Activated CD8-positive, alpha-beta memory T cell treated with anti-CD3 and anti-CD28 coated beads, Interleukin-2, amount 50 U/mL, for 48 hours (primary cell): ENCODE measurements around the gene ATP2B1.

Experiments used
- DNase-seq: peaks from one replicate; pipeline ENCODE4 v3.0.0-alpha.2; 2020

ATP2B1 gene

DNA sequence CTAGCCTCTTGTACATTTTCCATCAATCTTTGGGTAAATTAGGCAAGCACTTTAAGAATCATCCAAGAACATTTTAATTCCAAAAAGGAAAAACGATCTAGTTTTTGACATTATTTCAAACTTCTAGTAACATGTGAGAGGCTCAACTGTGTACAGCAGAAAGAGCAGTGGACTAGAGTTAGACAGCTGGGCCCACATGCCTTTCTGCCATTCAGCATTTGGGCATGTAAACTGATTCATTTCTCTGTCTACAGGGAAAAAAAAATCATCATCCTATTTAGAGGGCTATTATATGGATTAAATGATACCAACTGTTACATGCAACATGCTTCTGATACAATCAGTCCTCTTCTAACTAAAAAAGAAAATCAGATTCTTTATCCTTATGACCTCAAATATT lies 17.7 kb downstream of the ATP2B1 start:
- DNase-seq = no peak

DNA sequence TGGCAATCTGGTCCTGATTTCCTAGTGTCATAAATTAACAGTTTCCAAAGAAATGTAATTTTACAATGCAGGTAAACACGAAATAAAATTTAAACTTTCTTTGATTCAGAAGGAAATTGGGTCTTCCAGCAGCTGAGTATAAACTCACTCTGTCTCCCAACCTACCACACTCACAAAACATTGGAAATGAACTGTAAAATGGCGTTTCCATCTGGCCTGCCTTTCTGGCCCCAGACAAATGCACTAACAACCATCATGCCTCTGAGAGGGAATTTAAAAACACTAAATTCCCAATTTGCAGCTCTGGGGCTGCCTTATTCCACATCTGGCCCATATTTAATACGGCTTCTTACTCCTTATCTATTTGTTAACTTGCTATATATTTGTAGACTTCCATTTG lies 19.3 kb downstream of the ATP2B1 start:
- DNase-seq = no peak

DNA sequence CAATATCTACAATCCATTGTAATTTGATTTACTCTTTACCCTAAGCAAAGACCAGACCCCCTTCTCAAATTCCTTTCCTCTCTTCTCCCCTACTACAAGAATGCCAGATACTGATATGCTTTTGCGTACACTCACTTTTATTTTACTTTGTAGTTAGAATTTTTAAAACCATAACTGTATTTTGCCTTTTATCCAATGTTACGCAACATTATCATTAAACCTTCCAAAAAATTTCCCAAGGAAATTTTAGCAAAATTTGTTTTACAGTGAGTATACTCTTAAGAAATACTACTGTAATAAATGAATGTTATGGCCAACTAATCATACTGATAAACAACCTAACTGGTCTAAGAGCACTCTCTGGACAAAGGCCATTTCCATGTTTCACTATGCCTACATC lies 22.3 kb downstream of the ATP2B1 start:
- no peak for DNase-seq

DNA sequence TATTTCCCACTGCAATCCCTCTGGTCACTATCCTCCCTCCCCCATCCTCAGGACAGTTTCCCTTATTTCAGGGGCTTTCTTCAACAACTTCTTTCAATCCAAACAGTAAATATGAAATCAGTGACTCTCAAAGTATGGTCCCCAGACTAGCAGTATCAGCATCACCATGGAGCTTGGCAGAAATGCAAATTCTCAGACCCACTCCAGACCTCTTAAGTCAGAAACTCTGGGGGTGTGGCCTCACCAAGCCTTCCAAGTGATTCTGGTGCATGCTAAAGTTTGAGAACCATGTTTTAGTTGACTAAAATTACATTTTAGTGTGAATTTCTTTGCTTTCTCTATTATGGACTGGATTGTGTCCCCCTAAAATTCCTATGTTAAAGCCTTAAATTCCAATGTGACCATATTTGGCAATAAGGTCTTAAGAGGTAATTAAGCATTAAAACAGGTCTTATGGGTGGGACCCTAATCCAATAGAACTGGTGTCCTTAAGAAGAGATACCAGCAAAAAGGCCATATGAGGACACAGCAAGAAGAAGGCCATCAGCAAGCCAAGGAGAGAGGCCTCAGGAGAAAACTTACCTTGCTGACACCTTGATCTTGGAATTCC lies 23.2 kb downstream of the ATP2B1 start:
- no peak for DNase-seq

DNA sequence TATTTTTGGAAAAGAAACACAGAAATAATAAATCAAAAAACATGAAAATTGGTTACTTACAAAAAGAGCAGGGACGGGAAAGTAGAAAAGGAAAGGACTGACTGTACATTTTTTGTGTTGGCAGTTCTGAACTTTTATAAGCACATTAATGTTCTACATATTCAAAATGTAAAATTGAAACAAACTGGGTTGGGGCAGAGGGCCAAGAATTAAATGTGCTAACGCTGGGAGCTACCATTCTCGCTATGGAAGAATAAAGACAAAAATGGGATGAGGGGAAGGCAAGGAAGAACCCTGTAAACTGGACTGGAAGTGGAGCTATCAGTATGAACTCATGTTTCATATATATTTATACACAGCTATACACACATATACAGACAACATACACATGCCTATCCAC lies 24.5 kb downstream of the ATP2B1 start:
- DNase-seq = no peak

DNA sequence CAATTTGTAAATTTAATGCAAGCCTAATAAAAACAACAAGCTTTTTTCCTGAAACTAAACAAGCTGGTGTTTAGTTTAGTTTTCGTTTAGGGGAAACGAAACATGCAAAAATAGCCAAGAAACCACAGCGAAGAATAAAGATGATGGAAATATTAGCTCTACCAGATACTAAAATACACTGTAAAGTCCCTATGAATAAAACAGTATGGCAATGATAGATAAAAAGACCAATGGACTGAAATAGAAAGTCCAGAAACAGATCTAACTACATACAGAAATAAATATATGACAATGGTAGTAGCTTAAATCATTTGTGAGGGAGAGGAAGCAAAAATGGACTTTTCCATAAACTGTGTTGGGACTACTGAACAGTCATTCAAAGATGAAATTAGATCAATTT lies 26.4 kb downstream of the ATP2B1 start:
- no peak for DNase-seq

DNA sequence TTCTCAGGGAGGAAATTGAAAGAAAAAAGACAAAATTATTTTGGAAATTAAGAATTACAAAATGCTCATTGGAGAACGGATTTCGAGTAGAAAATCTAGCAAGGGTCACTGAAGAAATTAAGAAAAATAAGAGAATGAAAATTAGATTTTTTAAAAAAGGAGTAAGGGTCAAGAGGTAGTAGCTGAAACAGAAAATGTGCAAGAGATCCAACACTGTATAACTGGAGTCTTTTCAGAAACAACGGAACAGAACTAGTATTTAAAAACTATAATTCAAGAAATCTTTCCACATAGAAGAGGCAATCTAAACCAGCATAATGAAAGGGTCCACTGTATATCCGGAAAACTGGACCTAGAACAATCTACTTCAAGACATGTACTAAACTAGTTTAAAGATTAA lies 28.2 kb downstream of the ATP2B1 start:
- DNase-seq = no peak

DNA sequence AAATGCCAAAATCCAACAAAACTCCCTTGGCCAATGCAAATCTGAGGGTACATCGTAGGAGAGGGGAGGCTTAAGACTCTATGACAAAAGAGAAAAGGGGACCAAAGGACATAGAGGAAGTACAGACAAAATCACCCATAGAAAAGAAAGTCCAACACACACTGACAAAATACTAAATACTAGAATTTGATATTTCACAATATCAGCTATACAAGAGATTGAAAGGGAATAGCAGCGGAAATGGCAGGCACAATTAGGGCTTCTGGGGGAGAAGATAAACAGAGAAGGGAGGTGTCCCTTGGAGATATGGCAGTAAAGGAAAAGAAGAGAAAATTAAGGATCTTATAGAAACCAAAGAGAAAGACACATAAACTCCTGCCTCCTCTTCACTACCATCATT lies 29.0 kb downstream of the ATP2B1 start:
- no peak for DNase-seq

DNA sequence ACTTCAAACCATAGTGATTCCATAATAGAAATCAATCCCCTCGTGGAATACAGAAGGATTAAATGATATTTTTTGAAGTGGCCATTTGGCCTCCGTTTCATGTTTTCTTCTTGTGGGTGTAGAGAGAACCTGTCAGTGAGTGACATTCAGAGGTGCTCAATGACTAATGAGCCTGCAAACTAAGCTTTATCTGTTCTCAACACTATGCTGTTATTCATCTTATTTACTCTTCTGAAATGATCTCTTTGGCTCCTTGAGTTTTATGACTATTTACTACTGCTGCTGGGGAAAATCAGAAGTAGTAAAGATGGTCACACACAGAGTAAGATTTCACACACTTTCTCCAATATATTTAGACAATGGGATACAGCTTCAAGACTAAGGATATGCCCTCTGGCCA lies 30.4 kb downstream of the ATP2B1 start:
- no peak for DNase-seq

DNA sequence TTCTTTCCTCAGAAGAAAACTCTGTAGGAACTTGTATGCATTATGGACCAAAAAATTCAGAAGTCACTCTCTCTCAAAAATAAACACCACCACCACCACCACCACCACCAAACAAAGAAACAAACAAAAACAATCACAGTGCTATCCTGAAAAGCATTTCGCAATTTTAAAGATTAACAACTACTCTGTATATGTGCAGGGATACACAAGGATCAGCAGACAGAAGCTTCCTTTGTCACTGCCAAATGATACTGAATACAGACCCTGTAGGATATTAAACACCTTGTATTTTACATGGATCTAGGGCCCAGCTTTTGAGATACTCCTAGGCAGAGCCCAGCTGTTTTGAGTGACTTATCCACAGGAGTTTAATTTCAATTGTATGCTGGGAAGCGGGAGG lies 31.7 kb downstream of the ATP2B1 start:
- no peak for DNase-seq

DNA sequence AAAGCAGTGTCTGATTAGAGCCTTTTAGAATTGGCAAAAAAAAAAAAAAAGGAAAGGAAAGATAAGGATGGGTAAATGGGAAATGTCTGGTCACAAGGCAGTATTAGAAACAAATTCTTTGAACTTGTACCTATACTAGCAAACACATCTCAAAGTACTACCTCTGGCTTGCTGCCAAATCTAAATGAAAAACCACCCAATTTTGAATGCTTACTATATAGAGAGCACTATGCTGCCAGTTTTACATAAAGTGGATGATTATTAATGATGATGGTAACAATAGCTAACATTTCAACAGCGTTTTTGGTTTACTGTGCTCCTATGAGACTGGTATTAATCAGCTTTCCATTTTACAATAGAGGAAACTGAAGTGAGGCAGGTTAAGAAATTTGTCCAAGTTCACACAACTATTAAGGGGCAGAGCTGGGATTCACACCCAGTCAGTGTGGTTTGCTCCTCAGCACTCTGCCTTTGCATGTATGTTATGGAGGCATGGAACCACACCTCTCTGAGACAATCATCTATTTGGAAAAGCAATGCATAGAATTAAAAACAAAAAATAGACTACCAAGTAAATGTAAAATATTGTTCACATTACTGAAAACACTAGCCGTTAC lies 34.2 kb downstream of the ATP2B1 start:
- DNase-seq = no peak

DNA sequence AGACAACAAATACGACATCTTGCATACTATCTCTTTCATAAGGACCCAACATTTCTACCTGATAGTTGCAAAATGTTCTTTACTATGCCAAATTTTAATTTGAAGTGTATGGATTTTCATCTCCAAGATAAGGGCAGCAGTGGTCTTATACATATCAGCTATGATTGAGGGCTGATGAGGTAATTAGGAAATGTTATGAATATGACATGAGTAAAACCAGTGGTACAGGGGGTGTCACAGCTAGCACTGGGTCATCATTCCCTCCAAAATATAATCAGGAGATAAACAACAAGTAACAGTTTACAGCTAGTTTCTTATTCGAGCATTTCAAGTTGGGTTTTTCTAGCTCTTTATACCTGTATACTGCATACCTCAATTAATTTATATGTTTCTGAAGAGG lies 35.0 kb downstream of the ATP2B1 start:
- DNase-seq = no peak

DNA sequence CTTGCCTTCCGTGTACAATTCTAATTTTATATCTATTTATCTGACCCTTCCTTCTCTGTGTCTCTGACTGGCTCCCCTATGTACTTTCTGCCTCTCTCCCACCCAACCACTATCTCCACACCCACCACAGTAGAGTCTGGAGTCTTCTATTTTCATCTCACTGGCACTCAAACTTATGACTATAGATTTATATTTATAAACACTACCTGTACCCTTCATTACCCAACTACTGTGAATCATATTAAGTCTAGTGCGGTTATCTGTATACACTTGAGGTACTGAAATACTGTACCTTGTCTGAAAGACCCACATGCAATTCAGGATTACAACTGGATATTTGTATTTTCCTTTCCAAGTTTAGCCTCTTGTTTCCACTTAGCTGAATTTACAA lies 36.1 kb downstream of the ATP2B1 start:
- no peak for DNase-seq

DNA sequence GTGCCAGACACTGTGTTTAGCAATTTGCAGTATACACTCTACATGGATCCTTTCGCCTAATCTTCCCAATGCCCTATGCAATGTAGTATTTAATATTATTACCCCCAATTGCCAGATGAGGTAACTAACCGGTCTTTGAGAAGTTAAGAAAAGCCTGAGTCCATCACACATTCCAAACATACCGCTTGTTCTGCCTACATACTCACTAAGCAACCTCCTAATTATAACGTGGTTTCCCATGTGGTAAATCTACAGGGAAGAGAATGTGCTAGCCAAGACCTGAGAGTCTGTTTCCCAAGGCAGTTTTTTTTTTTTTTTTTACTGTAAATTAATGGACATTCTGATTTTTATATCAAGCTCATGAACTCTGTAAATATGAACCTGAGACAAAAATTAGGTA lies 37.2 kb downstream of the ATP2B1 start:
- no peak for DNase-seq

DNA sequence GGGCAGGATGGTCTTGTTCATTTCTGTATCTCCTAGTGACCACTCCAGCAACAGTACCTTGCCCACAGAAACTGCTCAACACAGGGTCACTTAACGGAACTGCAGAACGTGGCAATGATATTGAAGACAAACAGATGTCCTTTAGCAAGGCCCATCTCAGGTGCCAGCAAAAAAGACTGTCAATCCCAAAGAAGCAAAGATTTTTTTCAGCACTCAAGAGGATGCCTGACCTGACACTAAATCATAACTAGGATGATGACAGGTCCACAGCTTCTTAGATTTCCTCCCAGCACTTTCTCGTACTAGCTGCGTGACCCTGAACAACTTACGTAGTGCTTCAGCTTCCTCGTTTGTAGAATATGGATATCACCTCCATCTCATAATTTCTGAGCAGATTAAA lies 39.4 kb downstream of the ATP2B1 start:
- DNase-seq = no peak

DNA sequence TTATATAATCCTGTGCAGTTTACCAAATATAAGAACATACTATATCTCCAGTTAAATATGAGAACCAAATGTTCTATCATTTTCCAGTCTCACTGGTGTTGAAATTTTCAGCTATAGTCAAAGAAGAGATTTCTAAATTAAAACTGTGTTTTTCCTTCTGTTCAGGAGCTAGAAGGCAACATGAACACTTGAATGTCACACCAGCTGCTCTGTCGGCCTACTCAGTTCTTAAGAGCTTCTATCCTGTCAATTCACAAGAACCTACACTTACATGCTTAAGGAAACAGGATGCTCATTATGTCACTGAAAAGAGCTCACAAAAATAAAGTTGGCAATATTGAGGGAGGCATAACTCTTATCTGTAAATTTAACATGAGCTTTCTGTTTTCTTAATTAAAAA lies 43.1 kb downstream of the ATP2B1 start:
- DNase-seq = no peak

DNA sequence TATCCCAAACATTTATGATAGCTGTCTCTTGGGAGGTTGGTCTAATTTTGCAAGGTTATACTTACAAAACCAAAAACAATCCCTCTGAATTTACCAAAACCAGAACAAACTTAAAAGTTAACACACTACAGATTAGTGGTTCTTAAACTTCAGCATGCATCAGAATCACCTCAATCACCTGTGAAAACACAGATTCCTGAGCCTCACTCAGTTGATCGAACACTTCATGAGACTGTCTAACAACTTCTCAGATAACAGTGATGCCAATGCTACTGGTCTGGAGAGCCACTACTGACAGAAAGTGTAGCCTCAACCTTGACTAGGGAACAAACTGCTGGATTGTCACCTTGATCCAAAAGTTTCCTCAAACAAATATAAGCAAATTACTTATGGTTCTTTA lies 44.2 kb downstream of the ATP2B1 start:
- DNase-seq = no peak

DNA sequence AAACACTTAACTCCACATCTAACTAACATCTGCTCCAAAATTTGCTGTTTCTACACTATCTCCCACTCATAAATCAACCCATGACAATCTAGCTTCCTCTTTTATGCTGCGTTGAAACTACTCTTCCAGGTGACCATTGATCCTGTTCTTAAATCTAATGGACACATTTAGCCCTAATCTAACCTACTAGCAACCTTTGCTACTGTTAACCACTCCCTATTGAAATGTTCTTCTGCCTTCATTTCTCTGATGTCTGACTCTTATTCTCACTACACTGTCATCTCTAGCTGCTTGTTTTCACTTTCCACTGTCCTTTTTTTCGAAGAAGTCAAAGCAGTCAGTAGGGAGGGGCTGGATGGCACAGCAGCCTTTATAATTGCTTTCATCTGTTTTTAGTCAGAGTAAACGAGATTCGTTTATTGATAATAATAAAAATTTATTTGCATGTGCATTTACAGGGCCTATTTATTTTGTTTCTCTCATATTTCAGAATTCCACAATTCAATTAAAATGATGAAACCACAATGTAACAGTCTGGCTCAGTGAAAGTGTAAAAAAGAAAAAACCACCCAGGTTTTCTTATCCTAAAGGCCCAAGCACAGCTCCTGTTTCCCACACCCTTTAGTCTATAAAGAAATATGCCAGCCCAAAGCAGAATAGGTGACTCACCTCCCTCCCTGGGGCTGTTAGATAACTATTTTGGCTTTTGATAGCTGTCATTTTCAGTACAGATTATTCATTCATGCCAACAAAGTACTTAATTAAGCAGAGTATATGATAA lies 44.9 kb downstream of the ATP2B1 start:
- DNase-seq = no peak

DNA sequence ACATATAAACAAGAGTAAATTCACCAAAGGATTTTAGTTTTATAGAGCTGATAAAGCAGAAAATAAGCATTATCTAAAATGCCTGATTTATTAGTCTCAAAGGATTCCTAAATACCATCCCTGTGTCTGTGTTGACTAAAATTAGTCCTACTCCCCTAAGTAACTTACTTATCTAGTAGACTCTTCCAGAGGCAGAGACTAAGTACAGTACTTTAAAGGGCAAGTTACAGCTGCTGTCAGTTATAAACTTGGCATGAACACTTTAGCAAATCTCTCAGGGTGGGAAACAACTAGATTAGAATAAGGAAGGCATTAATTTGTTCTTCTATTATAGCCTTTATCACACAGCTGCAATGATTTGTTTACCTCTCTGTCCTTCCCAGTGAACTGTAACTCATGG lies 46.0 kb downstream of the ATP2B1 start:
- no peak for DNase-seq

DNA sequence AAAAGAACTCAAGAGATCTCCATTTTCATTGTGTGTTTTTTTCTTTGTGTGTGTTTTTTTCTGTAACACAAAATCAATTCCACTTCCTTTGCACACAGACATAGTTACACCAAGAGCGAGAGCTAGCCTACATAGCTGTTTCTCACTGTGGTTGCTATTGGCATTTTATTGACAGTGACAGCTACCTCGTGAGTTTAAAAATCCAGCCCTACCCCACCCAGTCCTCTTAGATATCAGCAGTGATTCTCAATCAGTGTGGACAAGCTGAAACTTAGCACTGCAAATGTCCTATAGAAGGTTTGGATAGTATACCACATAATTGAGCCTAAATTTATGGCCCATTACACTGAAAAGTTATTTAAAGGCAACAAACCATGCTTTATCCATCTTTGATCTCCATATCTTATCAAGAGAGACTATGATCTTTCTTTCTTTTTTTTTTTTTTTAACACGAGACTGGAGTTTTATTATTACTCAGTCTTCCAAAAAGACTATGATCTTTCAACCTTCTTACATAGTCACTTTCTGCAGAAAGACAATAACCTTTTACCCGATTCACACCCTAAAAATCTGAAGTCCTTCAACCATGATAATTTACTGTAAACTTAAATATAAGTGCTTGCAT lies 46.8 kb downstream of the ATP2B1 start:
- no peak for DNase-seq

DNA sequence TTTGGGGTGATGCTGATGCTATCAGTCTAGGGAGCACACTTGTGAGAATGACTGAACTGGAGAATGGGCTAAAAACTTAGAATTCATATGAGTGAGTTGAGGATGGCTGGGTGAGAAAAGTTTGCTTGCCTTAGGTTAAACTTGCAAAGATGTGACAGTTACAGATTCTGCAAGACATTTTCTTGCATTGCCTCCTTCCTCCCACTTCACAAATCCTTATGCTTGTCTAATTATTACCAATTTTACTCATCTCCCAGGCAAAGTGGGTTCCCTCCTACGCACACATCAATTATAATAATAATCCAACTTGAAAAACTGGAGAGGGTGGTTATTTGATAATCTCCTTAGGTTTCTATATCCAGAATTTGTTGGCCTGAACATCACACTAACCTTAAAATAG lies 50.9 kb downstream of the ATP2B1 start:
- no peak for DNase-seq

DNA sequence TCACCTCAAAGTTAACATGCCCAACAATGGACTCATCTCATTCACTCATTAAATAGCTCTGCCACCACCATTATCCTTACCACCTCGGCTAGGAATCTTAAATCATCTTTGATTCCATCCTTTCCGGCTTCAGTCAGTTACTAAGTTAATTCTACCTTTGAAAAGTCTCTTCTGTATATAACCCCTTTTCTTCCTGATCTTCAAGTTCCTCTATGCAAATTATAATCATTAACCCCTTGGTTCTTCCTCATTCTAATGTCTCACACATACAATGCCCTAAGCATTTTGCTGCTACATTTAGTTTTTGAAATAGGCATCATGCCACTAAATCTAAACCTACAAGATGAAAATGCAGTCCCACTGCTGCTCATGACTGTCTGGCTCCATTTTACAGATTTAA lies 51.6 kb downstream of the ATP2B1 start:
- DNase-seq = no peak

DNA sequence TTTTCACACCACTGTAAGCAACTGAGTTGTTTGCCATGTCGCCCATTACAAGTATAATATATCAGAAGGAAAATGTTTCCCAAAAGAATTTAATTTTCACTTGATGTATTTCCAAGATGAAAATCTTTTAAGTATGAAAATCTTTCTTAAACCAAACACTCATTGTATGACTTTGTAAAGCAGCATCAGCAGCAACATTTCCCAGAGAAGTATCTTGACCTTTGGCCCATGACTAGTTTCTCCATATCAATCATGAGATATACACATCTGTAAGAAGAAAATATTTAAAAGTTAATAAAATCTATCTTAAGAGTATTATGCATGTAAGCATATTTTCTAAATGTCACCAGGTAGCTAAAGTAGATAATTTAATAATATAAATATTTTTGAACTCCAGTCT lies 52.8 kb downstream of the ATP2B1 start:
- no peak for DNase-seq

DNA sequence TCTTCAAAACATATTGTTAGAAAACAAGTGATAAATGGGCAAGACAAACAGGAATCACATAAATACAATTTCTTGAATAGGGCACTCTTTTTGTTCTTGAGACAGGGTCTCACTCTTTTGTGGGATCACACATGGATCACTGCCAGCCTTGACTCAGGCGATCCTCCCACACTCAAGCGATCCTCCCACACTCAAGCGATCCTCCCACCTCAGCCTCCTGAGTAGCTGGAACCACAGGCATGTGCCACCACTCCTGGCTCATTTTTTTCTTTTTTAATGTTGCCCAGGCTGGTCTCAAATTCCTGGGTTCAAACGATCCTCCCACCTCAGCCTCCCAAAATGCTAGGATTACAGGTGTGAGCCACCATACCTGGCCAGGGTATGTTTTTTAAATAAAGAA lies 57.4 kb downstream of the ATP2B1 start:
- DNase-seq = no peak
